Measurements from ENCODE around the gene CLSTN2.

Gene CLSTN2

GRCh38 chr3:140470962-140471361, 536.0 kb downstream of the CLSTN2 start:
- ATAC-seq (ENCODE audit: low read depth) (no peak), DNase-seq (ENCODE audit: low spot score in 2 of 2) (no peak)
- no peaks in the 10 kb centered on the region for H3K4me1 Mint-ChIP-seq
- H3K9me3 Mint-ChIP-seq: no peaks in the 10 kb centered on the region
- peaks cover 2% of the 10 kb centered on the region for H3K27me3 Mint-ChIP-seq
- H3K4me3 Mint-ChIP-seq: no peak overlapping the region
- no peak overlapping the region for H3K27ac Mint-ChIP-seq
- H3K36me3 Mint-ChIP-seq: no peaks in the 10 kb centered on the region

- Mint-ChIP-seq H3K27ac (no peak overlapping the region), H3K4me3 (no peak overlapping the region), H3K27me3 (peaks cover 2% of the 10 kb centered on the region), H3K9me3 (no peaks in the 10 kb centered on the region), H3K36me3 (no peaks in the 10 kb centered on the region), H3K4me1 (no peaks in the 10 kb centered on the region)
- ATAC-seq (ENCODE audit: low read depth) (no peak), DNase-seq (ENCODE audit: low spot score in 2 of 2) (no peak)
Measured at GRCh38 chr3:140472306-140473020, 537.5 kb downstream of the CLSTN2 start.

- DNase-seq (ENCODE audit: low spot score in 2 of 2) (no peak), ATAC-seq (ENCODE audit: low read depth) (no peak)
- Mint-ChIP-seq H3K27ac (no peak overlapping the region), H3K4me3 (no peak overlapping the region), H3K9me3 (peaks cover 6% of the 10 kb centered on the region), H3K27me3 (peaks cover 8% of the 10 kb centered on the region), H3K4me1 (no peaks in the 10 kb centered on the region), H3K36me3 (peaks cover 3% of the 10 kb centered on the region)
Measured at GRCh38 chr3:140487566-140487965, 552.6 kb downstream of the CLSTN2 start.

- no peak for DNase-seq (ENCODE audit: low spot score in 2 of 2)
- no peak for ATAC-seq (ENCODE audit: low read depth)
- H3K36me3 Mint-ChIP-seq: no peaks in the 10 kb centered on the region
- H3K27ac Mint-ChIP-seq: no peak overlapping the region
- no peak overlapping the region for H3K4me3 Mint-ChIP-seq
- H3K4me1 Mint-ChIP-seq: no peaks in the 10 kb centered on the region
- H3K27me3 Mint-ChIP-seq: peaks cover 1% of the 10 kb centered on the region
- H3K9me3 Mint-ChIP-seq: peaks cover 3% of the 10 kb centered on the region
Measured at GRCh38 chr3:140493271-140493670, 558.3 kb downstream of the CLSTN2 start.

GRCh38 chr3:140494970-140495369, 560.0 kb downstream of the CLSTN2 start:
- Mint-ChIP-seq H3K27ac (no peak overlapping the region), H3K4me1 (no peaks in the 10 kb centered on the region)
- no peak for ATAC-seq (ENCODE audit: low read depth)

GRCh38 chr3:140497331-140497730, 562.3 kb downstream of the CLSTN2 start:
- peaks cover 4% of the 10 kb centered on the region for H3K9me3 Mint-ChIP-seq
- H3K27me3 Mint-ChIP-seq: peaks cover 2% of the 10 kb centered on the region
- H3K4me1 Mint-ChIP-seq: no peaks in the 10 kb centered on the region
- ATAC-seq (ENCODE audit: low read depth) (no peak), DNase-seq (ENCODE audit: low spot score in 2 of 2) (no peak)
- H3K27ac Mint-ChIP-seq: no peak overlapping the region
- no peaks in the 10 kb centered on the region for H3K36me3 Mint-ChIP-seq
- H3K4me3 Mint-ChIP-seq: no peak overlapping the region

More at GRCh38 chr3:140494970-140495369, 560.0 kb downstream of the CLSTN2 start:
- no peak overlapping the region for H3K4me3 Mint-ChIP-seq
- DNase-seq (ENCODE audit: low spot score in 2 of 2): no peak
- H3K27me3 Mint-ChIP-seq: no peaks in the 10 kb centered on the region
- H3K9me3 Mint-ChIP-seq: peaks cover 3% of the 10 kb centered on the region
- H3K36me3 Mint-ChIP-seq: no peaks in the 10 kb centered on the region

GRCh38 chr3:140499114-140499757, 564.3 kb downstream of the CLSTN2 start:
- no peaks in the 10 kb centered on the region for H3K36me3 Mint-ChIP-seq
- no peak overlapping the region for H3K27ac Mint-ChIP-seq
- peaks cover 4% of the 10 kb centered on the region for H3K27me3 Mint-ChIP-seq
- DNase-seq (ENCODE audit: low spot score in 2 of 2) (no peak), ATAC-seq (ENCODE audit: low read depth) (no peak)
- H3K4me3 Mint-ChIP-seq: no peak overlapping the region
- no peaks in the 10 kb centered on the region for H3K4me1 Mint-ChIP-seq
- peaks cover 4% of the 10 kb centered on the region for H3K9me3 Mint-ChIP-seq

- no peaks in the 10 kb centered on the region for H3K36me3 Mint-ChIP-seq
- H3K9me3 Mint-ChIP-seq: peaks cover 4% of the 10 kb centered on the region
- H3K27ac Mint-ChIP-seq: no peak overlapping the region
- DNase-seq (ENCODE audit: low spot score in 2 of 2) (no peak), ATAC-seq (ENCODE audit: low read depth) (no peak)
- H3K4me3 Mint-ChIP-seq: no peak overlapping the region
- H3K4me1 Mint-ChIP-seq: no peaks in the 10 kb centered on the region
- peaks cover 4% of the 10 kb centered on the region for H3K27me3 Mint-ChIP-seq
Measured at GRCh38 chr3:140500473-140500872, 565.5 kb downstream of the CLSTN2 start.

- peaks cover 4% of the 10 kb centered on the region for H3K27me3 Mint-ChIP-seq
- no peak overlapping the region for H3K4me3 Mint-ChIP-seq
- no peak overlapping the region for H3K27ac Mint-ChIP-seq
- no peak for DNase-seq (ENCODE audit: low spot score in 2 of 2)
- H3K9me3 Mint-ChIP-seq: peaks cover 1% of the 10 kb centered on the region
- no peaks in the 10 kb centered on the region for H3K36me3 Mint-ChIP-seq
- ATAC-seq (ENCODE audit: low read depth): no peak
- H3K4me1 Mint-ChIP-seq: no peaks in the 10 kb centered on the region
Measured at GRCh38 chr3:140501061-140501769, 566.2 kb downstream of the CLSTN2 start.

- no peak overlapping the region for H3K27ac Mint-ChIP-seq
- ATAC-seq (ENCODE audit: low read depth) (no peak), DNase-seq (ENCODE audit: low spot score in 2 of 2) (no peak)
- H3K27me3 Mint-ChIP-seq: peaks cover 4% of the 10 kb centered on the region
- no peaks in the 10 kb centered on the region for H3K36me3 Mint-ChIP-seq
- peaks cover 1% of the 10 kb centered on the region for H3K9me3 Mint-ChIP-seq
- no peaks in the 10 kb centered on the region for H3K4me1 Mint-ChIP-seq
- no peak overlapping the region for H3K4me3 Mint-ChIP-seq
Measured at GRCh38 chr3:140501770-140502364, 566.9 kb downstream of the CLSTN2 start.

- Mint-ChIP-seq H3K9me3 (peaks cover 2% of the 10 kb centered on the region), H3K27ac (no peak overlapping the region), H3K27me3 (peaks cover 5% of the 10 kb centered on the region), H3K36me3 (no peaks in the 10 kb centered on the region), H3K4me3 (no peak overlapping the region), H3K4me1 (no peaks in the 10 kb centered on the region)
- DNase-seq (ENCODE audit: low spot score in 2 of 2): no peak
- ATAC-seq (ENCODE audit: low read depth): no peak
Measured at GRCh38 chr3:140505213-140505612, 570.2 kb downstream of the CLSTN2 start.

GRCh38 chr3:140505876-140506275, 570.9 kb downstream of the CLSTN2 start:
- Mint-ChIP-seq H3K4me3 (no peak overlapping the region), H3K4me1 (no peaks in the 10 kb centered on the region), H3K36me3 (no peaks in the 10 kb centered on the region), H3K27ac (no peak overlapping the region), H3K9me3 (peaks cover 2% of the 10 kb centered on the region), H3K27me3 (peaks cover 5% of the 10 kb centered on the region)
- DNase-seq (ENCODE audit: low spot score in 2 of 2): no peak
- no peak for ATAC-seq (ENCODE audit: low read depth)

- no peaks in the 10 kb centered on the region for H3K36me3 Mint-ChIP-seq
- peaks cover 8% of the 10 kb centered on the region for H3K9me3 Mint-ChIP-seq
- no peak overlapping the region for H3K4me3 Mint-ChIP-seq
- DNase-seq (ENCODE audit: low spot score in 2 of 2) (no peak), ATAC-seq (ENCODE audit: low read depth) (no peak)
- H3K27ac Mint-ChIP-seq: no peak overlapping the region
- H3K4me1 Mint-ChIP-seq: no peaks in the 10 kb centered on the region
- peaks cover 1% of the 10 kb centered on the region for H3K27me3 Mint-ChIP-seq
Measured at GRCh38 chr3:140508550-140508949, 573.6 kb downstream of the CLSTN2 start.

GRCh38 chr3:140509534-140509933, 574.5 kb downstream of the CLSTN2 start:
- Mint-ChIP-seq H3K27me3 (peaks cover 1% of the 10 kb centered on the region), H3K9me3 (peaks cover 10% of the 10 kb centered on the region), H3K27ac (no peak overlapping the region), H3K36me3 (no peaks in the 10 kb centered on the region), H3K4me3 (no peak overlapping the region), H3K4me1 (no peaks in the 10 kb centered on the region)
- DNase-seq (ENCODE audit: low spot score in 2 of 2) (no peak), ATAC-seq (ENCODE audit: low read depth) (no peak)
